HepG2 (cell line): ENCODE data around the gene TANC1. TPM values are rescaled to one million over a fixed set of nuclear protein-coding genes. Genes with fewer than 3 reads are reported as not detected.

Experiments used
- ATAC-seq: fragments of 200-7000 bp; cut with Tn5 transposase; 3 replicates; pipeline ENCODE4 v1.9.1; 2020; ENCODE audit warnings: mild to moderate bottlenecking, moderate library complexity
- BruUV-seq: library from RNA; stranded (reverse); fragments of 400-500 nt; replicated peaks from 2 replicates; lab custom pipeline; 2021; lab: Mats Ljungman, UMichigan
- CTCF ChIA-PET: fragments of 300-600 bp; formaldehyde crosslinking; extraction: SDS; loops from one replicate; lab custom pipeline; 2021; ENCODE audit warnings: low total read pairs, inconsistent platforms, low intra/inter-chr PET ratio; lab: Yijun Ruan, JAX
- POLR2A ChIA-PET: fragments of 350-600 bp; sonication (Branson Sonifier 250); formaldehyde crosslinking; loops from one replicate; lab custom pipeline; 2020; ENCODE audit warnings: antibody characterized with exemption, inconsistent platforms; lab: Yijun Ruan, JAX
- DNase-seq: peaks from one replicate; pipeline ENCODE4 v3.0.0-alpha.2; 2015; ENCODE audit warnings: low spot score
- FAIRE-seq: peaks from 3 replicates; lab custom pipeline; 2011; peaks lifted over from hg19 to GRCh38; lab: Jason Lieb, UNC
- H2AFZ ChIP-seq: one replicate; pipeline ENCODE4 v1.6.1; 2011; ENCODE audit warnings: low read length, inconsistent platforms
- H3K27ac ChIP-seq: fragments of 300-600 bp; 3 replicates; pipeline ENCODE4 v1.8.0; 2011; ENCODE audit warnings: mixed run types, mild to moderate bottlenecking, mixed read lengths, low read length, inconsistent platforms; ENCODE audit not compliant: insufficient read depth; ENCODE audit errors: extremely low read length
- H3K27me3 ChIP-seq, 2 experiments: fragments of 200-600 bp in 1 of 2; 2 replicates in 1 of 2; 3 replicates in 1 of 2; pipeline versions ENCODE4 v1.6.0 to v1.8.0; 2011; ENCODE audit warnings: low read length in 2 of 2, mild to moderate bottlenecking in 2 of 2, moderate library complexity in 2 of 2, inconsistent platforms in 1 of 2; ENCODE audit not compliant: insufficient read depth in 2 of 2, control insufficient read depth in 1 of 2
- H3K36me3 ChIP-seq, 2 experiments: fragments of 200-600 bp in 1 of 2; replicated peaks in 1 of 2; 2 replicates in 1 of 2; 3 replicates in 1 of 2; pipeline versions ENCODE4 v1.5.1 to v1.8.0; 2011; ENCODE audit warnings: low read length in 2 of 2, inconsistent platforms in 1 of 2; ENCODE audit not compliant: insufficient read depth in 2 of 2, control insufficient read depth in 1 of 2
- H3K4me1 ChIP-seq: 2 replicates; pipeline ENCODE4 v1.5.1; 2012; ENCODE audit warnings: low read length, inconsistent platforms; ENCODE audit not compliant: insufficient read depth
- H3K4me2 ChIP-seq: 2 replicates; pipeline ENCODE4 v1.6.0; 2011; ENCODE audit warnings: low read depth, low read length, inconsistent platforms
- H3K4me3 ChIP-seq, 3 experiments: fragments of 200-600 bp in 1 of 3; sonication (generic), shearing (Covaris generic) in 1 of 3; replicated peaks in 1 of 3; 2 replicates each; pipeline ENCODE4 v1.5.1; 2011 to 2016; ENCODE audit warnings: low read length in 3 of 3, inconsistent platforms in 2 of 3, low read depth in 2 of 3, mild to moderate bottlenecking in 2 of 3, control low read depth in 1 of 3, mixed read lengths in 1 of 3; ENCODE audit not compliant: insufficient read depth in 1 of 3
- H3K79me2 ChIP-seq: one replicate; pipeline ENCODE4 v1.6.1; 2011; ENCODE audit warnings: low read length, inconsistent platforms; ENCODE audit not compliant: insufficient read depth
- H3K9ac ChIP-seq: 2 replicates; pipeline ENCODE4 v1.6.0; 2011; ENCODE audit warnings: mild to moderate bottlenecking, low read depth, low read length, inconsistent platforms; ENCODE audit not compliant: insufficient read depth
- H3K9me3 ChIP-seq: 2 replicates; pipeline ENCODE4 v1.5.1; 2012; ENCODE audit warnings: mild to moderate bottlenecking, low read length
- H4K20me1 ChIP-seq: 2 replicates; pipeline ENCODE4 v1.6.0; 2011; ENCODE audit warnings: inconsistent platforms, mild to moderate bottlenecking, low read length, moderate library complexity; ENCODE audit not compliant: insufficient read depth
- CREM ChIP-seq, 2 experiments: sonication (generic) in 1 of 2; formaldehyde crosslinking in 1 of 2; IDR thresholded peaks; 2 replicates each; pipeline versions ENCODE4 v1.4.0 to v1.6.1; 2016 to 2020; ENCODE audit warnings: antibody characterized with exemption in 1 of 2, mild to moderate bottlenecking in 1 of 2, missing genetic modification reagents in 1 of 2
- ELF3 ChIP-seq: IDR thresholded peaks from 2 replicates; pipeline ENCODE4 v1.6.1; 2016; ENCODE audit warnings: missing genetic modification reagents, missing compliant biosample characterization
- NCOA2 ChIP-seq: sonication (generic); formaldehyde crosslinking; IDR thresholded peaks from 2 replicates; pipeline ENCODE4 v1.8.0; 2022; ENCODE audit warnings: inconsistent platforms
- NRL ChIP-seq: sonication (generic); formaldehyde crosslinking; IDR thresholded peaks from 2 replicates; pipeline ENCODE4 v1.5.0; 2020; ENCODE audit warnings: missing genetic modification reagents, mild to moderate bottlenecking, moderate library complexity, borderline replicate concordance
- POLR2AphosphoS5 ChIP-seq: IDR thresholded peaks from 2 replicates; pipeline ENCODE4 v1.6.1; 2012; ENCODE audit warnings: low read depth, low read length
- SALL1 ChIP-seq: sonication (generic); formaldehyde crosslinking; IDR thresholded peaks from 2 replicates; pipeline ENCODE4 v1.8.0; 2022; ENCODE audit warnings: mild to moderate bottlenecking, missing genetic modification reagents
- SOX13 ChIP-seq, 3 experiments: fragments of 450-650 bp in 1 of 3; sonication (generic) in 1 of 3; formaldehyde crosslinking in 1 of 3; IDR thresholded peaks in 2 of 3; conservative IDR thresholded peaks in 1 of 3; 2 replicates each; pipeline versions ENCODE4 v1.5.0 to v1.6.1; 2016 to 2020; ENCODE audit warnings: antibody characterized with exemption in 1 of 3, mild to moderate bottlenecking in 1 of 3, missing compliant biosample characterization in 1 of 3, missing genetic modification reagents in 1 of 3, moderate library complexity in 1 of 3
- XRCC5 ChIP-seq: fragments of 200-400 bp; formaldehyde crosslinking; optimal IDR thresholded peaks from 2 replicates; pipeline ENCODE3; 2017; ENCODE audit warnings: mild to moderate bottlenecking, low read length
- WGBS: methylation state at CpG from one replicate; pipeline ENCODE4 v1.1.6; 2017; ENCODE audit warnings: low lambda C conversion rate; 5-methylcytosine and 5-hydroxymethylcytosine counted together
- in situ Hi-C: cut with HindIII; loops from 2 replicates; pipeline ENCODE4 v1.10.0; 2017; ENCODE audit warnings: low pct_unique_long_range_greater_than_20kb; ENCODE audit not compliant: extremely low pct_ligation_motif_present
- intact Hi-C: fragments of 100-400 bp; cut with micrococcal nuclease; formaldehyde crosslinking; loops from one replicate; pipeline ENCODE4 v1.10.0; 2022; ENCODE audit not compliant: unreplicated experiment
- polyA plus RNA-seq, 8 experiments: library from polyadenylated mRNA; depleted of rRNA in 3 of 8; stranded (reverse) in 7 of 8; unstranded in 1 of 8; fragments of >200 nt; fragmentation: Illumina TruSeq in 4 of 8; extraction: Trizol in 4 of 8; gene quantifications; 2 replicates each; pipeline versions ENCODE4 v1.2.1 to v1.2.3, GENCODE V29; 2011 to 2016; ENCODE audit warnings: low read depth in 4 of 8, missing spikeins in 1 of 8, mixed read lengths in 1 of 8; ENCODE audit not compliant: insufficient read depth in 1 of 8
- total RNA-seq, 5 experiments: library from RNA; depleted of rRNA; stranded (reverse); fragments of >200 nt; fragmentation: Illumina TruSeq; extraction: Trizol; gene quantifications; 2 replicates each; pipeline ENCODE4 v1.2.3, GENCODE V29; 2016; ENCODE audit warnings: low read depth in 1 of 5
- TF ChIP-seq, protein P1 (sequence below): sonication (generic); formaldehyde crosslinking; IDR thresholded peaks from 2 replicates; pipeline ENCODE4 v1.9.0; 2022; ENCODE audit warnings: missing genetic modification reagents, mild to moderate bottlenecking, borderline replicate concordance
- TF ChIP-seq, protein P2 (sequence below): sonication (generic); formaldehyde crosslinking; IDR thresholded peaks from 2 replicates; pipeline ENCODE4 v1.5.1; 2020; ENCODE audit warnings: missing genetic modification reagents, mild to moderate bottlenecking, borderline replicate concordance

TANC1 gene
- total and polyA plus RNA-seq, 2 of the 13 experiments (the other 11 are each of a cell fraction or from before 2014, with no cell fraction given) = 2.3 to 5.6 TPM

DNA sequence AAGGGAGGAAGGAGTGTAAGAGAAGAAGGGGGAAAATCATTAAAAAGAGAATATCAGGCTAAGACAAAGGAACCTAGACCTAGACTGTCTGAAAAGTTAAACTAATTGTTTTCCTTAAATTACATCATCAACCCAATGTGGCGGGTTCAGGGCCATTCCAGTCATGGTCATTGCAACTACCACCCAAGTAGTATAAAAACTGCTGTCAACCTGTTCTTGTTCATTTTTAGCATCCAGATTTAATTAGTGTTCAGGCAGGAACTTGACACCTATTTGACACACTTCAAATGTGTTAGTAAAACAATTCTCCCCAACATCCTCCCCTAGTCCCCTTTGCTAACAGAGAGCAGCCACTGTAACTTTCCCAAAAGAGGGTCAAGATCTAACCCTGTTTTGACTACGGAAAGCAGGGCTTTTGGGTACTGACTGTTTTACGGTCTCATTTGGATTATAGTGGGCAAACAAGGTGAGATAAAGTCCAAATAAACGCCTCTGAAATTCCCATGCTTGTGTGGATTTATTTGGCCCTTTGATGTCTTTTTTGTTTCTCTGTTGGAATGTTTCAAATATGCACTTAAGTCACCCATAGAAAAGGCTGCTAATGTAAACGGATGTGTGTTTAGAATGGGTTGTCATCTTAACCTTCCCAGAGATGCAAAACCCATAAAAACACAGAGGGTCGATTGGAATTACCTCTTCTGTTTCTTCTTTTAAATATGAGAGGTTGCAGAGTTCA is 19.3 kb upstream of the TANC1 start:
- DNase-seq (peak; percentile 89), ATAC-seq (peak; percentile 74), FAIRE-seq (peak; percentile 77)
- H3K27me3 ChIP-seq = no peaks in the 10 kb centered on the region
- ChIA-PET POLR2A (no interaction called here), CTCF (no interaction called here)
- H3K27ac ChIP-seq = no peak overlapping the region
- no peak overlapping the region; a peak in 1 of 6 replicates for H3K4me3 ChIP-seq
- in situ Hi-C loops (no loop called here), intact Hi-C loops (no loop called here)
- BruUV-seq = no TSS peak
- peaks cover 47% of the 10 kb centered on the region for H3K4me1 ChIP-seq
- 2% methylated on average over 6 of the region's 6 CpGs for WGBS
- no peak overlapping the region for H3K9ac ChIP-seq
- H4K20me1 ChIP-seq = no peaks in the 10 kb centered on the region
- H2AFZ ChIP-seq = no peak overlapping the region
- no peaks in the 10 kb centered on the region for H3K9me3 ChIP-seq
- no peaks in the 10 kb centered on the region for H3K79me2 ChIP-seq
- no peaks in the 10 kb centered on the region for H3K36me3 ChIP-seq
- H3K4me2 ChIP-seq = no peak overlapping the region
- TF ChIP-seq ELF3 (no peak), POLR2AphosphoS5 (no peak), SALL1 (CRISPR knock-in tag) (no peak), CREM (IDR thresholded peaks at IDR 0.05) (peak; percentile 34; the same call in 1 of the 2 replicates), CREM (CRISPR knock-in tag; IDR thresholded peaks at IDR 0.05) (no peak), NCOA2 (peak; percentile 75), SOX13 (IDR thresholded peaks at IDR 0.05) (no peak), SOX13 (CRISPR knock-in tag; conservative IDR thresholded peaks at IDR 0.05 in 1 of 2, IDR thresholded peaks at IDR 0.05 in 1 of 2) (peak in 1 of 2 experiments; percentile 82; a peak in 2 of 4 replicates), NRL (CRISPR knock-in tag) (no peak), XRCC5 (no peak)
- TF ChIP-seq, protein P1, sequence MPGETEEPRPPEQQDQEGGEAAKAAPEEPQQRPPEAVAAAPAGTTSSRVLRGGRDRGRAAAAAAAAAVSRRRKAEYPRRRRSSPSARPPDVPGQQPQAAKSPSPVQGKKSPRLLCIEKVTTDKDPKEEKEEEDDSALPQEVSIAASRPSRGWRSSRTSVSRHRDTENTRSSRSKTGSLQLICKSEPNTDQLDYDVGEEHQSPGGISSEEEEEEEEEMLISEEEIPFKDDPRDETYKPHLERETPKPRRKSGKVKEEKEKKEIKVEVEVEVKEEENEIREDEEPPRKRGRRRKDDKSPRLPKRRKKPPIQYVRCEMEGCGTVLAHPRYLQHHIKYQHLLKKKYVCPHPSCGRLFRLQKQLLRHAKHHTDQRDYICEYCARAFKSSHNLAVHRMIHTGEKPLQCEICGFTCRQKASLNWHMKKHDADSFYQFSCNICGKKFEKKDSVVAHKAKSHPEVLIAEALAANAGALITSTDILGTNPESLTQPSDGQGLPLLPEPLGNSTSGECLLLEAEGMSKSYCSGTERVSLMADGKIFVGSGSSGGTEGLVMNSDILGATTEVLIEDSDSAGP (CRISPR knock-in tag) = no peak
- TF ChIP-seq, protein P2, sequence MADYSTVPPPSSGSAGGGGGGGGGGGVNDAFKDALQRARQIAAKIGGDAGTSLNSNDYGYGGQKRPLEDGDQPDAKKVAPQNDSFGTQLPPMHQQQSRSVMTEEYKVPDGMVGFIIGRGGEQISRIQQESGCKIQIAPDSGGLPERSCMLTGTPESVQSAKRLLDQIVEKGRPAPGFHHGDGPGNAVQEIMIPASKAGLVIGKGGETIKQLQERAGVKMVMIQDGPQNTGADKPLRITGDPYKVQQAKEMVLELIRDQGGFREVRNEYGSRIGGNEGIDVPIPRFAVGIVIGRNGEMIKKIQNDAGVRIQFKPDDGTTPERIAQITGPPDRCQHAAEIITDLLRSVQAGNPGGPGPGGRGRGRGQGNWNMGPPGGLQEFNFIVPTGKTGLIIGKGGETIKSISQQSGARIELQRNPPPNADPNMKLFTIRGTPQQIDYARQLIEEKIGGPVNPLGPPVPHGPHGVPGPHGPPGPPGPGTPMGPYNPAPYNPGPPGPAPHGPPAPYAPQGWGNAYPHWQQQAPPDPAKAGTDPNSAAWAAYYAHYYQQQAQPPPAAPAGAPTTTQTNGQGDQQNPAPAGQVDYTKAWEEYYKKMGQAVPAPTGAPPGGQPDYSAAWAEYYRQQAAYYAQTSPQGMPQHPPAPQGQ = no peak
